Esophagus muscularis mucosa (tissue), 4 donors: Measurements from ENCODE around the gene MYLK.

ENCODE experiments used
- EP300 ChIP-seq: sonication (generic); formaldehyde crosslinking; IDR thresholded peaks from one replicate; pipeline ENCODE4 v1.6.1; 2017; ENCODE audit warnings: antibody characterized with exemption
- POLR2A ChIP-seq: fragments of 450-650 bp; IDR thresholded peaks from one replicate; pipeline ENCODE4 v1.6.1; 2017; ENCODE audit warnings: antibody characterized with exemption, moderate library complexity, mild to moderate bottlenecking, low read depth
- TF ChIP-seq, protein P1 (sequence below), 3 experiments: fragments of 200-600 bp in 2 of 3; fragments of 450-650 bp in 1 of 3; sonication (generic) in 2 of 3; IDR thresholded peaks; one replicate each; pipeline ENCODE4 v1.5.1; 2017 to 2019; ENCODE audit warnings: antibody characterized with exemption in 3 of 3, mild to moderate bottlenecking in 2 of 3, moderate library complexity in 1 of 3

DNA sequence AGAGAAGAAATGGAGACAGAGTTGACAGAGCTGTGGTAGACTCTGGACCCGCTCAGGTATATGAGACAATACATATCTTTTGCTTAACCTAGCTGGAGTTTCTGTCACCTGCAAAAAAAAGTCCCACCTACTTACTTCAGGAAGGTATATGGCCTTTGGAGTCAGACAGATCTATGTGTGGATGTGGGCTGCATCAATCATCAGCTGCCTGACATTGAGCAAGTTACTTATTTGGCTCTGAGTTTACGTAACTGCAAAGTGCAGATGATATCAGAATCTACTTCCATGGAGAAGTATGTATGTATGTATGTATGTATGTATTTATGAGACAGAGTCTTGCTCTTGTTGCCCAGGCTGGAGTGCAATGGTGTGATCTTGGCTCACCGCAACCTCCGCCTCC, 124.3 kb downstream of the MYLK start:
- TF ChIP-seq, protein P1, sequence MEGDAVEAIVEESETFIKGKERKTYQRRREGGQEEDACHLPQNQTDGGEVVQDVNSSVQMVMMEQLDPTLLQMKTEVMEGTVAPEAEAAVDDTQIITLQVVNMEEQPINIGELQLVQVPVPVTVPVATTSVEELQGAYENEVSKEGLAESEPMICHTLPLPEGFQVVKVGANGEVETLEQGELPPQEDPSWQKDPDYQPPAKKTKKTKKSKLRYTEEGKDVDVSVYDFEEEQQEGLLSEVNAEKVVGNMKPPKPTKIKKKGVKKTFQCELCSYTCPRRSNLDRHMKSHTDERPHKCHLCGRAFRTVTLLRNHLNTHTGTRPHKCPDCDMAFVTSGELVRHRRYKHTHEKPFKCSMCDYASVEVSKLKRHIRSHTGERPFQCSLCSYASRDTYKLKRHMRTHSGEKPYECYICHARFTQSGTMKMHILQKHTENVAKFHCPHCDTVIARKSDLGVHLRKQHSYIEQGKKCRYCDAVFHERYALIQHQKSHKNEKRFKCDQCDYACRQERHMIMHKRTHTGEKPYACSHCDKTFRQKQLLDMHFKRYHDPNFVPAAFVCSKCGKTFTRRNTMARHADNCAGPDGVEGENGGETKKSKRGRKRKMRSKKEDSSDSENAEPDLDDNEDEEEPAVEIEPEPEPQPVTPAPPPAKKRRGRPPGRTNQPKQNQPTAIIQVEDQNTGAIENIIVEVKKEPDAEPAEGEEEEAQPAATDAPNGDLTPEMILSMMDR (IDR thresholded peaks at IDR 0.05) = no peak
- TF ChIP-seq POLR2A (no peak), EP300 (no peak)
